MM.1S (cell line): Measurements from ENCODE around the gene MAT1A.

Experiments used
- DNase-seq: peaks from one replicate; pipeline ENCODE4 v3.0.0-alpha.2; 2015
- H2AFZ ChIP-seq: fragments of 300-600 bp; sonication (generic); 2 replicates; pipeline ENCODE4 v1.6.0; 2016; ENCODE audit warnings: antibody characterized with exemption, low read length
- H3F3A ChIP-seq: fragments of 300-600 bp; sonication (generic); 2 replicates; pipeline ENCODE4 v1.6.1; 2016; ENCODE audit warnings: mild to moderate bottlenecking, antibody characterized with exemption, low read length, moderate library complexity, mixed read lengths; ENCODE audit not compliant: insufficient read depth
- H3K27ac ChIP-seq: fragments of 300-600 bp; sonication (generic); 2 replicates; pipeline ENCODE4 v1.5.1; 2016; ENCODE audit warnings: mild to moderate bottlenecking, low read length
- H3K27me3 ChIP-seq: fragments of 300-600 bp; sonication (generic); replicated peaks from 2 replicates; pipeline ENCODE4 v1.6.0; 2016; ENCODE audit warnings: low read length; ENCODE audit not compliant: insufficient read depth
- H3K36me3 ChIP-seq: fragments of 300-600 bp; sonication (generic); replicated peaks from 2 replicates; pipeline ENCODE4 v1.6.1; 2016; ENCODE audit warnings: mild to moderate bottlenecking, low read length, mixed read lengths; ENCODE audit not compliant: insufficient read depth
- H3K4me1 ChIP-seq: fragments of 300-600 bp; sonication (generic); 2 replicates; pipeline ENCODE4 v1.6.1; 2016; ENCODE audit warnings: low read length, mixed read lengths
- H3K4me2 ChIP-seq: fragments of 300-600 bp; sonication (generic); 2 replicates; pipeline ENCODE4 v1.6.0; 2016; ENCODE audit warnings: low read depth, low read length
- H3K4me3 ChIP-seq: fragments of 300-600 bp; sonication (generic); 2 replicates; pipeline ENCODE4 v1.5.1; 2016; ENCODE audit warnings: low read length, mixed read lengths
- H3K79me2 ChIP-seq: fragments of 300-600 bp; sonication (generic); 2 replicates; pipeline ENCODE4 v1.6.1; 2016; ENCODE audit warnings: mixed run types, low read length, mixed read lengths
- H3K9ac ChIP-seq: fragments of 300-600 bp; sonication (generic); 2 replicates; pipeline ENCODE4 v1.6.1; 2016; ENCODE audit warnings: low read length, mixed read lengths
- H3K9me2 ChIP-seq: fragments of 300-600 bp; sonication (generic); replicated peaks from 2 replicates; pipeline ENCODE4 v1.6.1; 2016; ENCODE audit warnings: mild to moderate bottlenecking, low read length, mixed read lengths; ENCODE audit not compliant: insufficient read depth
- H3K9me3 ChIP-seq: fragments of 300-600 bp; sonication (generic); replicated peaks from 2 replicates; pipeline ENCODE4 v1.6.1; 2016; ENCODE audit warnings: mild to moderate bottlenecking, low read length, mixed read lengths; ENCODE audit not compliant: insufficient read depth
- H4K20me1 ChIP-seq: fragments of 300-600 bp; sonication (generic); 2 replicates; pipeline ENCODE4 v1.6.1; 2016; ENCODE audit warnings: mild to moderate bottlenecking, low read length, moderate library complexity, mixed read lengths; ENCODE audit not compliant: insufficient read depth
- CTCF ChIP-seq: fragments of 300-600 bp; sonication (generic); IDR thresholded peaks from 2 replicates; pipeline ENCODE4 v1.5.1; 2016; ENCODE audit warnings: antibody characterized with exemption, low read length, mixed read lengths
- EZH2 ChIP-seq: fragments of 300-600 bp; sonication (generic); optimal IDR thresholded peaks from 2 replicates; pipeline ENCODE3; 2017; ENCODE audit warnings: low read depth, mild to moderate bottlenecking, antibody characterized with exemption, low read length, mixed read lengths
- EZH2phosphoT487 ChIP-seq: fragments of 300-600 bp; sonication (generic); IDR thresholded peaks from 2 replicates; pipeline ENCODE4 v1.6.1; 2018; ENCODE audit warnings: antibody characterized with exemption, low read length

The MAT1A gene

DNA sequence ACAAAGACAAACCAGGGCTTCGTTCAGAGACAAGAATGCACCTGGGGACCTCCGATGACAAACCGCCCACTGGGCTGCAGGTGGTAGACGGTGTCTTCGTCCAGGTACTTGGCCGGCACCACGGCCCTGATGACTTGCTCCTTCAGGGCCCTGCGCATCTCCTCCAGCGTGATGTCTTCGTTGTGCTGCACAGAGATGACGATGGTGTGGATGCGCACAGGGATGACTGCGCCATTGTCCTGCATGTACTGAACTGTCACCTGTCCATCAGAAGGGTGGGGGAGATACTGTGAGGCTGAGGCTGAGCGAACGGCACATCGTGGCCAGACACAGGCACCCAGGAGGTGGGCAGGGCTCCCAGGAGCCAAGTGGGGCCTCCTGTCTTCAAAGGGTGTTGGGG, 13.1 kb downstream of the MAT1A start:
- Histone ChIP-seq H3K4me3 (no peak overlapping the region), H3K27me3 (no peaks in the 10 kb centered on the region), H3K9me3 (no peaks in the 10 kb centered on the region), H3K4me2 (no peak overlapping the region), H3K79me2 (no peaks in the 10 kb centered on the region), H3K27ac (no peak overlapping the region), H3K9ac (no peak overlapping the region), H3K4me1 (no peaks in the 10 kb centered on the region), H3K9me2 (no peaks in the 10 kb centered on the region), H3K36me3 (no peaks in the 10 kb centered on the region), H2AFZ (no peak overlapping the region), H4K20me1 (no peaks in the 10 kb centered on the region), H3F3A (no peaks in the 10 kb centered on the region)
- TF ChIP-seq EZH2phosphoT487 (no peak), EZH2 (no peak)
- DNase-seq = no peak

DNA sequence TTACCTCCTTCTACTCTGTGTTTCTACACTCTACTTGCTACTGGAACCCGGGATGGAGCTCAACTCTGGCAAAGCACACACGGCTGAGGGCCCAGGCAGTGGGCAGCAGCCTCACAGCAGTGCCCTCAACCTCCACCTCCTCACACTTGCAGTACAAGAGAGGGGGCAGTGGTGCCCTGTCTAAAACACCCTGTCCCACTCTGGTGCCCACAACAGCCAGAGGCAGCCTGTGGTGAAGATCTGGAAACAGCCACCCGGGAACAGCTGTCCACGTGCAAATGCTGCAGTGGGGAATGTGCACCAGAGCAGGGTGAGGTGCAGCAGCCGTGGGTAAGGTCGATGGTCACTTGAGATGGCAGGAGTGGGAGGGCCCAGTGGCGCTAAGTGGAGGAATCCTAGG, 13.7 kb downstream of the MAT1A start:
- Histone ChIP-seq H3K4me1 (no peaks in the 10 kb centered on the region), H3K9me2 (no peaks in the 10 kb centered on the region), H3K9ac (no peak overlapping the region), H3K9me3 (no peaks in the 10 kb centered on the region), H2AFZ (no peak overlapping the region), H3F3A (no peaks in the 10 kb centered on the region), H3K27me3 (no peaks in the 10 kb centered on the region), H3K79me2 (no peaks in the 10 kb centered on the region), H4K20me1 (no peaks in the 10 kb centered on the region), H3K4me3 (no peak overlapping the region), H3K4me2 (no peak overlapping the region), H3K27ac (no peak overlapping the region), H3K36me3 (no peaks in the 10 kb centered on the region)
- TF ChIP-seq EZH2 (no peak), EZH2phosphoT487 (no peak), CTCF (no peak)
- DNase-seq = no peak

DNA sequence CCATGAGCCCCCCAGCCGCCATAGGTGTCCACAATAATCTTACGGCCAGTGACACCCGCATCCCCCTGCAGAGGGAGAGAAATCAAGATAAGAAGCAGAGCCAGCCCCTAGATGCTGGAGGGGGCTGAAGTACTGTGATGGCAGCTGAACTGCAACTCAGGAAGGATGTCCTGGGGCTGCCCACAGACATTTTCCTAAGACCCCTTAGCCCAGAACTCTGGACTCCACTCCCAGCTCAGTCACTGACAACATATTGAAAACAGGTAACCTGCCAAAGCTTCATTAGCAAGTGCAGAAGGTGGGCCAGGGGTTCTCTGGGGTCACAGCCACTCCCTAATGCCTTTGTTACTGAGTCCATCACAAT, 14.3 kb downstream of the MAT1A start:
- no peak for DNase-seq
- no peak for TF ChIP-seq EZH2
- no peak for TF ChIP-seq EZH2phosphoT487
- no peak for TF ChIP-seq CTCF
- Histone ChIP-seq H3K9ac (no peak overlapping the region), H3K27me3 (no peaks in the 10 kb centered on the region), H3F3A (no peaks in the 10 kb centered on the region), H3K4me3 (no peak overlapping the region), H4K20me1 (no peaks in the 10 kb centered on the region), H3K9me3 (no peaks in the 10 kb centered on the region), H3K9me2 (no peaks in the 10 kb centered on the region), H3K36me3 (no peaks in the 10 kb centered on the region), H3K4me2 (no peak overlapping the region), H3K79me2 (no peaks in the 10 kb centered on the region), H3K27ac (no peak overlapping the region), H2AFZ (no peak overlapping the region), H3K4me1 (no peaks in the 10 kb centered on the region)

- H2AFZ ChIP-seq = no peak overlapping the region
- no peaks in the 10 kb centered on the region for H3K27me3 ChIP-seq
- no peak for DNase-seq
- H3K9ac ChIP-seq = no peak overlapping the region
- no peaks in the 10 kb centered on the region for H4K20me1 ChIP-seq
- no peaks in the 10 kb centered on the region for H3K79me2 ChIP-seq
- H3K4me1 ChIP-seq = no peaks in the 10 kb centered on the region
- H3K4me2 ChIP-seq = no peak overlapping the region
- H3K4me3 ChIP-seq = no peak overlapping the region
- no peaks in the 10 kb centered on the region for H3F3A ChIP-seq
- H3K9me2 ChIP-seq = no peaks in the 10 kb centered on the region
- H3K36me3 ChIP-seq = no peaks in the 10 kb centered on the region
- TF ChIP-seq EZH2phosphoT487 (no peak), EZH2 (no peak), CTCF (no peak)
- H3K9me3 ChIP-seq = no peaks in the 10 kb centered on the region
- H3K27ac ChIP-seq = no peak overlapping the region
Observed at GRCh38 chr10:80274396-80275134, 14.9 kb downstream of the MAT1A start.
